GM12878 (cell line): Measurements from ENCODE around the gene TMEM150A. TPM values are rescaled to one million over a fixed set of nuclear protein-coding genes. Genes with fewer than 3 reads are reported as not detected.

Source experiments
- CHD2 ChIP-seq: IDR thresholded peaks from 2 replicates; pipeline ENCODE4 v1.6.1; 2011; ENCODE audit warnings: low read depth, low read length, improper control_type of control experiment, borderline replicate concordance
- E4F1 ChIP-seq: fragments of 450-650 bp; IDR thresholded peaks from 2 replicates; pipeline ENCODE4 v1.6.1; 2018; ENCODE audit warnings: borderline replicate concordance, mild to moderate bottlenecking; ENCODE audit not compliant: partially characterized antibody
- RFX5 ChIP-seq: IDR thresholded peaks from 2 replicates; pipeline ENCODE4 v1.6.1; 2011; ENCODE audit warnings: low read depth, low read length, improper control_type of control experiment
- SMARCA5 ChIP-seq: fragments of 450-650 bp; IDR thresholded peaks from 2 replicates; pipeline ENCODE4 v1.6.1; 2017; ENCODE audit warnings: mild to moderate bottlenecking
- SPI1 ChIP-seq: IDR thresholded peaks from 2 replicates; pipeline ENCODE4 v1.6.1; 2011; ENCODE audit warnings: low read depth, mild to moderate bottlenecking, low read length, moderate library complexity, borderline replicate concordance; ENCODE audit not compliant: insufficient read depth
- ZNF24 ChIP-seq: fragments of 450-650 bp; IDR thresholded peaks from 2 replicates; pipeline ENCODE4 v1.6.1; 2017; ENCODE audit warnings: antibody characterized with exemption, mild to moderate bottlenecking
- ZNF384 ChIP-seq: IDR thresholded peaks from 2 replicates; pipeline ENCODE4 v1.6.1; 2012; ENCODE audit warnings: low read depth, mild to moderate bottlenecking, low read length, improper control_type of control experiment, borderline replicate concordance
- polyA plus RNA-seq, 11 experiments: library from polyadenylated mRNA; depleted of rRNA in 4 of 11; unstranded in 6 of 11; stranded (reverse) in 5 of 11; fragments of >200 nt; fragmentation: Nextera tagmentation in 4 of 11; fragmentation: Illumina TruSeq in 1 of 11; extraction: Ambion mirVana in 4 of 11; extraction: Trizol in 1 of 11; gene quantifications; 1 replicate in 1 of 11; 2 replicates in 10 of 11; pipeline versions ENCODE4 v1.2.1 to v1.2.3, GENCODE V29; 2011 to 2016; ENCODE audit warnings: inconsistent platforms in 2 of 11, missing spikeins in 2 of 11, low read depth in 1 of 11
- total RNA-seq, 4 experiments: library from RNA; depleted of rRNA in 3 of 4; stranded (reverse); fragments of >200 nt in 3 of 4; fragmentation: Illumina TruSeq in 1 of 4; extraction: Trizol in 1 of 4; gene quantifications; 2 replicates each; pipeline versions ENCODE4 v1.2.1 to v1.2.3, GENCODE V29; 2013 to 2021
- TF ChIP-seq, protein P1 (sequence below): fragments of 450-650 bp; IDR thresholded peaks from 2 replicates; pipeline ENCODE4 v1.6.1; 2016; ENCODE audit warnings: mild to moderate bottlenecking

TMEM150A gene
- total and polyA plus RNA-seq, 10 of the 15 experiments (the other 5 are each of a cell fraction or from before 2014, with no cell fraction given) = 0.45 to 4.4 (median 2.6) TPM

DNA sequence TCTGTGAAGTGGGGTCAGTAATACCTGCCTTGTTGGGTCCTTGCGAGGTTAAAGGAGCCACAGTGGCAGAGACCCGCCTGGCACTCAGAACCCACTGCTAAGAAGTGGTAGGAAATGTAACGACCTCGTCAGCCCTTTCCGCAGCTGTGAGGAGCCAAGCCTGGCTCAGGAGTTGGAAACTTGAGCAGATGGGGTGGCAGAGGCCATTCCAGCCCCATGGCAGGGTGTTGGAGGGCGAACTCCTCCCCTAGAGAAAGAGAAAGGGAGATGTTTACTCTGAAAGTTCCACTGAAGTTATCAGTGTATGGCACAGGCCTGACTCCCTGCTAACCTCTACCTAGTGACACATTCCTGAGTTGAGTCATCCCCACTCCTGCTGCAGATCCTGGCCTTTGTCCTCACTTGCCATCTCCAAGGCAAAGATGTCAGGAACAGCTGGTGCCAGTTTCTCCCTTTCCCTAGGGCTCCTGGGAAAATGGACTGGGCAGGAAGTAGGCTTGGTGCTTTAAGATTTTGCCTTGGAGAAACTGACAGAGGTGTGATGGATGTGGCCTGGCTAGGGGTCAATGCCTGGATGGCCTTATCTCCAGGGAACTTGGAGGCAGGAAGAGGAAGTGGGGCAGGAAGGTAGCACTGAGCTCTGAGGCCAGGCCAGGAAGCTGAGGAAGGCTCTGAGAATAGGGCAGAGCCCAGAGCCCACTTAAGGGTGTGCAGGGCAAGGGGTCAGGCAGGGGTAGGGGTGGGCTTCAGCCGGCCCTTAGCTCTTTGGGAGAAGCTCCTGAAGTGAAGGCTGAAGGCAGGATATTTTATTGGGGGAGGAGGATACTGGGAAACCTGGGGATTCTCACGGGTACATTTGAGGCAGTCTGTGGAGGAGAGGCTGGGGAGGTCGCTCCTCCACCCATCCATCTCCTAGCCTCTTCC lies 17.4 kb downstream of the TMEM150A start (continued):
- TF ChIP-seq E4F1 (no peak), CHD2 (no peak), RFX5 (no peak), SPI1 (peak; percentile 53), SMARCA5 (no peak), ZNF384 (no peak), ZNF24 (no peak)
- TF ChIP-seq, protein P1, sequence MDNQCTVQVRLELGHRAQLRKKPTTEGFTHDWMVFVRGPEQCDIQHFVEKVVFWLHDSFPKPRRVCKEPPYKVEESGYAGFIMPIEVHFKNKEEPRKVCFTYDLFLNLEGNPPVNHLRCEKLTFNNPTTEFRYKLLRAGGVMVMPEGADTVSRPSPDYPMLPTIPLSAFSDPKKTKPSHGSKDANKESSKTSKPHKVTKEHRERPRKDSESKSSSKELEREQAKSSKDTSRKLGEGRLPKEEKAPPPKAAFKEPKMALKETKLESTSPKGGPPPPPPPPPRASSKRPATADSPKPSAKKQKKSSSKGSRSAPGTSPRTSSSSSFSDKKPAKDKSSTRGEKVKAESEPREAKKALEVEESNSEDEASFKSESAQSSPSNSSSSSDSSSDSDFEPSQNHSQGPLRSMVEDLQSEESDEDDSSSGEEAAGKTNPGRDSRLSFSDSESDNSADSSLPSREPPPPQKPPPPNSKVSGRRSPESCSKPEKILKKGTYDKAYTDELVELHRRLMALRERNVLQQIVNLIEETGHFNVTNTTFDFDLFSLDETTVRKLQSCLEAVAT = 0 out of 2 replicates have a peak, but pooled peaks have one; percentile 11
- TF ChIP-seq, all 136 proteins: peak for 7
